ENCODE results near the gene SNRPB.
"Not testable (repeated sequence)": the region's sequence is repeated elsewhere in the genome, so short reads cannot be mapped to it uniquely, and the experiment has no call there.

SNRPB gene

GRCh38 chr20:2470423-2471193, at the start of gene SNRPB:
SNRPB (minus strand) TSS chr20:2470789; CDS start chr20:2470690, 99 bp downstream.
- DNase-seq = peak; percentile 98

- DNase-seq = no peak
Observed at GRCh38 chr20:2519115-2519809, 48.7 kb upstream of the SNRPB start.

- DNase-seq = no peak
Observed at GRCh38 chr20:2518558-2518957, 48.0 kb upstream of the SNRPB start.

- no peak for DNase-seq
Observed at GRCh38 chr20:2518096-2518495, 47.5 kb upstream of the SNRPB start.

- DNase-seq = no peak
Observed at GRCh38 chr20:2516399-2516798, 45.8 kb upstream of the SNRPB start.

- no peak for DNase-seq
Observed at GRCh38 chr20:2515203-2515602, 44.6 kb upstream of the SNRPB start.

- no peak for DNase-seq
Observed at GRCh38 chr20:2509794-2510193, 39.2 kb upstream of the SNRPB start.

- DNase-seq = no peak
Observed at GRCh38 chr20:2509468-2509781, 38.8 kb upstream of the SNRPB start.

GRCh38 chr20:2508631-2509467, 38.3 kb upstream of the SNRPB start, which contains the start of gene ZNF343:
ZNF343 (minus strand) TSS chr20:2508915; CDS start chr20:2493895, 15,020 bp downstream.
- peak; percentile 45 for DNase-seq

GRCh38 chr20:2507875-2508630, 37.5 kb upstream of the SNRPB start:
- no peak for DNase-seq

- no peak for DNase-seq
Observed at GRCh38 chr20:2507464-2507863, 36.9 kb upstream of the SNRPB start.

- not testable (repeated sequence) for DNase-seq
Observed at GRCh38 chr20:2506426-2506825, 35.8 kb upstream of the SNRPB start.

- not testable (repeated sequence) for DNase-seq
Observed at GRCh38 chr20:2504803-2505202, 34.2 kb upstream of the SNRPB start.

- DNase-seq = not testable (repeated sequence)
Observed at GRCh38 chr20:2502808-2503384, 32.3 kb upstream of the SNRPB start.

GRCh38 chr20:2485661-2486060, 15.1 kb upstream of the SNRPB start:
- DNase-seq = no peak

GRCh38 chr20:2485080-2485479, 14.5 kb upstream of the SNRPB start:
- no peak for DNase-seq

- no peak for DNase-seq
Observed at GRCh38 chr20:2483504-2483903, 12.9 kb upstream of the SNRPB start.

GRCh38 chr20:2480381-2480780, 9.8 kb upstream of the SNRPB start:
- DNase-seq = no peak

- no peak for DNase-seq
Observed at GRCh38 chr20:2476742-2477615, 6.4 kb upstream of the SNRPB start.

GRCh38 chr20:2475850-2476741, 5.5 kb upstream of the SNRPB start:
- DNase-seq = no peak

Measured in DMS153 (cell line).